H1 (cell line): ENCODE data around the gene TUNAR. TPM values are rescaled to one million over a fixed set of nuclear protein-coding genes. Genes with fewer than 3 reads are reported as not detected.
A peak's percentile ranks its signal among the peaks of the same experiment; 100 is the strongest.

Experiments used
- CTCF ChIA-PET: fragments of 300-600 bp; sonication (Branson Sonifier 250); formaldehyde crosslinking; loops from one replicate; lab custom pipeline; 2021; ENCODE audit not compliant: partially characterized antibody; lab: Charles Lee
- POLR2A ChIA-PET: fragments of 300-600 bp; sonication (Branson Sonifier 250); formaldehyde crosslinking; loops from one replicate; lab custom pipeline; 2021; ENCODE audit warnings: inconsistent platforms; ENCODE audit not compliant: partially characterized antibody; lab: Charles Lee
- DNase-seq, 2 experiments: peaks; one replicate each; pipeline versions ENCODE4 v3.0.0 to v3.0.0-alpha.2; 2010 to 2022; ENCODE audit warnings: low spot score in 2 of 2, low read depth in 1 of 2, mixed read lengths in 1 of 2
- FAIRE-seq: peaks from 2 replicates; lab custom pipeline; 2011; peaks lifted over from hg19 to GRCh38; lab: Jason Lieb, UNC
- H2AFZ ChIP-seq: 2 replicates; pipeline ENCODE4 v1.8.1; 2012; ENCODE audit warnings: low read length, inconsistent platforms
- H2AK5ac ChIP-seq: 2 replicates; pipeline ENCODE4 v1.6.1; 2013; ENCODE audit warnings: low read depth, low read length
- H2BK120ac ChIP-seq: replicated peaks from 2 replicates; pipeline ENCODE3; 2013; ENCODE audit warnings: low read depth, low read length, inconsistent platforms
- H2BK12ac ChIP-seq: 2 replicates; pipeline ENCODE4 v1.6.1; 2013; ENCODE audit warnings: low read depth, low read length
- H2BK15ac ChIP-seq: 2 replicates; pipeline ENCODE4 v1.6.1; 2013; ENCODE audit warnings: low read length
- H2BK20ac ChIP-seq: 2 replicates; pipeline ENCODE4 v1.6.1; 2013; ENCODE audit warnings: low read length
- H2BK5ac ChIP-seq: 2 replicates; pipeline ENCODE4 v1.6.1; 2013; ENCODE audit warnings: low read depth, low read length
- H3K14ac ChIP-seq: 2 replicates; pipeline ENCODE4 v1.6.1; 2013; ENCODE audit warnings: inconsistent platforms; ENCODE audit not compliant: insufficient read length
- H3K18ac ChIP-seq: 2 replicates; pipeline ENCODE4 v1.6.1; 2013; ENCODE audit warnings: low read length; ENCODE audit errors: extremely low read depth
- H3K23ac ChIP-seq: 2 replicates; pipeline ENCODE4 v1.6.1; 2013; ENCODE audit warnings: inconsistent platforms; ENCODE audit not compliant: insufficient read length
- H3K23me2 ChIP-seq: 2 replicates; pipeline ENCODE4 v1.6.1; 2013; ENCODE audit warnings: low read depth, low read length
- H3K27ac ChIP-seq: 2 replicates; pipeline ENCODE4 v1.6.1; 2011; ENCODE audit warnings: low read depth, low read length, inconsistent platforms
- H3K27me3 ChIP-seq, 4 experiments: replicated peaks in 1 of 4; 1 replicate in 1 of 4; 2 replicates in 3 of 4; pipeline versions ENCODE4 v1.6.1 to v1.8.1; 2011 to 2013; ENCODE audit warnings: low read length in 3 of 4, mild to moderate bottlenecking in 3 of 4, inconsistent platforms in 2 of 4, mixed read lengths in 2 of 4, moderate library complexity in 1 of 4; ENCODE audit not compliant: control insufficient read depth in 3 of 4, insufficient read depth in 3 of 4; ENCODE audit errors: extremely low read depth in 1 of 4
- H3K36me3 ChIP-seq, 4 experiments: 2 replicates each; pipeline versions ENCODE4 v1.6.1 to v1.8.1; 2011 to 2013; ENCODE audit warnings: mild to moderate bottlenecking in 4 of 4, low read length in 3 of 4, moderate library complexity in 2 of 4, control low read depth in 1 of 4, inconsistent platforms in 1 of 4; ENCODE audit not compliant: insufficient read depth in 4 of 4, control insufficient read depth in 2 of 4
- H3K4ac ChIP-seq: replicated peaks from 2 replicates; pipeline ENCODE3; 2013; ENCODE audit warnings: low read length, low read depth, mixed read lengths, inconsistent platforms; ENCODE audit not compliant: insufficient read length
- H3K4me1 ChIP-seq, 4 experiments: replicated peaks in 1 of 4; 1 replicate in 1 of 4; 2 replicates in 3 of 4; pipeline versions ENCODE4 v1.6.1 to v1.8.1; 2011 to 2013; ENCODE audit warnings: low read length in 3 of 4, inconsistent platforms in 2 of 4, mixed read lengths in 1 of 4; ENCODE audit not compliant: insufficient read depth in 4 of 4, control insufficient read depth in 3 of 4
- H3K4me2 ChIP-seq, 2 experiments: 2 replicates each; pipeline versions ENCODE4 v1.6.1 to v1.8.1; 2011 to 2013; ENCODE audit warnings: low read depth in 2 of 2, low read length in 2 of 2, control low read depth in 1 of 2, inconsistent platforms in 1 of 2, mild to moderate bottlenecking in 1 of 2; ENCODE audit not compliant: insufficient read depth in 1 of 2
- H3K4me3 ChIP-seq, 4 experiments: fragments of 200-600, 300-600 bp in 1 of 4; sonication (generic), shearing (Covaris generic), sonication (Bioruptor Twin) in 1 of 4; 2 replicates each; pipeline versions ENCODE4 v1.5.1 to v1.8.1; 2011 to 2016; ENCODE audit warnings: low read length in 4 of 4, low read depth in 3 of 4, control low read depth in 2 of 4, inconsistent platforms in 2 of 4, mild to moderate bottlenecking in 2 of 4, mixed read lengths in 1 of 4, moderate library complexity in 1 of 4; ENCODE audit not compliant: insufficient read depth in 2 of 4; ENCODE audit errors: extremely low read depth in 1 of 4
- H3K56ac ChIP-seq: replicated peaks from 2 replicates; pipeline ENCODE3; 2013; ENCODE audit warnings: low read depth, mild to moderate bottlenecking, mixed read lengths, low read length, inconsistent platforms; ENCODE audit not compliant: insufficient read length
- H3K79me1 ChIP-seq: 2 replicates; pipeline ENCODE4 v1.6.1; 2013; ENCODE audit warnings: low read depth, low read length, control low read depth
- H3K79me2 ChIP-seq, 2 experiments: 2 replicates each; pipeline versions ENCODE4 v1.6.1 to v1.8.1; 2012 to 2013; ENCODE audit warnings: low read length in 2 of 2, mild to moderate bottlenecking in 2 of 2, inconsistent platforms in 1 of 2; ENCODE audit not compliant: insufficient read depth in 2 of 2, control insufficient read depth in 1 of 2
- H3K9ac ChIP-seq, 4 experiments: replicated peaks in 1 of 4; 1 replicate in 1 of 4; 2 replicates in 3 of 4; pipeline versions ENCODE4 v1.6.1 to v1.8.1; 2011 to 2013; ENCODE audit warnings: low read depth in 3 of 4, low read length in 3 of 4, control low read depth in 2 of 4, mild to moderate bottlenecking in 2 of 4, moderate library complexity in 2 of 4, inconsistent platforms in 1 of 4; ENCODE audit errors: extremely low read depth in 1 of 4
- H3K9me3 ChIP-seq, 2 experiments: 2 replicates each; pipeline versions ENCODE4 v1.6.1 to v1.8.1; 2012 to 2013; ENCODE audit warnings: mild to moderate bottlenecking in 2 of 2, moderate library complexity in 2 of 2, control low read depth in 1 of 2, inconsistent platforms in 1 of 2, low read depth in 1 of 2, low read length in 1 of 2, mixed read lengths in 1 of 2; ENCODE audit not compliant: insufficient read depth in 2 of 2
- H4K20me1 ChIP-seq, 2 experiments: replicated peaks in 1 of 2; 2 replicates each; pipeline versions ENCODE3 to v1.8.1; 2011 to 2013; ENCODE audit warnings: inconsistent platforms in 2 of 2, low read length in 2 of 2, mild to moderate bottlenecking in 1 of 2; ENCODE audit not compliant: insufficient read depth in 2 of 2, control insufficient read depth in 1 of 2
- H4K5ac ChIP-seq: 2 replicates; pipeline ENCODE4 v1.6.1; 2013; ENCODE audit warnings: low read length, low read depth, mixed read lengths, inconsistent platforms; ENCODE audit not compliant: insufficient read length
- H4K8ac ChIP-seq: 2 replicates; pipeline ENCODE4 v1.8.0; 2013; ENCODE audit warnings: mild to moderate bottlenecking, moderate library complexity, low read length, inconsistent platforms; ENCODE audit not compliant: insufficient read depth; ENCODE audit errors: extremely low read depth
- H4K91ac ChIP-seq: replicated peaks from 2 replicates; pipeline ENCODE3; 2013; ENCODE audit warnings: low read length, mixed read lengths, inconsistent platforms; ENCODE audit not compliant: insufficient read length
- ATF3 ChIP-seq: IDR thresholded peaks from 2 replicates; pipeline ENCODE4 v1.6.1; 2011; ENCODE audit warnings: low read depth, mild to moderate bottlenecking, low read length; ENCODE audit not compliant: insufficient read depth
- CHD1 ChIP-seq: IDR thresholded peaks from 2 replicates; pipeline ENCODE4 v1.6.1; 2012; ENCODE audit warnings: low read depth, low read length, improper control_type of control experiment
- EZH2 ChIP-seq: fragments of 200-600 bp; sonication (generic); IDR thresholded peaks from 2 replicates; pipeline ENCODE4 v1.7.1; 2012; ENCODE audit warnings: low read depth, mild to moderate bottlenecking, moderate library complexity, low read length, inconsistent platforms; ENCODE audit not compliant: severe bottlenecking
- FOSL1 ChIP-seq: IDR thresholded peaks from 2 replicates; pipeline ENCODE4 v1.6.1; 2011; ENCODE audit warnings: mild to moderate bottlenecking, low read depth, low read length, moderate library complexity; ENCODE audit not compliant: insufficient read depth
- GTF2F1 ChIP-seq: IDR thresholded peaks from 2 replicates; pipeline ENCODE4 v1.6.1; 2012; ENCODE audit warnings: low read depth, low read length, improper control_type of control experiment, borderline replicate concordance
- HDAC6 ChIP-seq: IDR thresholded peaks from one replicate; pipeline ENCODE4 v1.7.1; 2012; ENCODE audit warnings: low read depth, mild to moderate bottlenecking, inconsistent platforms, low read length, moderate library complexity
- KDM5A ChIP-seq: fragments of 200-600 bp; IDR thresholded peaks from 2 replicates; pipeline ENCODE4 v1.7.1; 2012; ENCODE audit warnings: mild to moderate bottlenecking, low read length, inconsistent platforms, mixed read lengths
- NANOG ChIP-seq: IDR thresholded peaks from 2 replicates; pipeline ENCODE4 v1.6.1; 2011; ENCODE audit warnings: low read length, low read depth, mild to moderate bottlenecking, inconsistent platforms; ENCODE audit not compliant: insufficient read depth, poor library complexity, severe bottlenecking
- SIRT6 ChIP-seq: IDR thresholded peaks from one replicate; pipeline ENCODE4 v1.7.1; 2012; ENCODE audit warnings: low read length, inconsistent platforms
- SIX5 ChIP-seq: IDR thresholded peaks from 2 replicates; pipeline ENCODE4 v1.6.1; 2011; ENCODE audit warnings: mild to moderate bottlenecking, low read depth, low read length
- SRF ChIP-seq: IDR thresholded peaks from 2 replicates; pipeline ENCODE4 v1.6.1; 2011; ENCODE audit warnings: mild to moderate bottlenecking, low read depth, low read length, moderate library complexity
- TEAD4 ChIP-seq: IDR thresholded peaks from 2 replicates; pipeline ENCODE4 v1.6.1; 2012; ENCODE audit warnings: low read depth, low read length, inconsistent platforms, mixed read lengths
- WGBS, 2 experiments: shearing (Covaris generic) in 1 of 2; methylation state at CpG; one replicate each; pipeline versions ENCODE4 v1.1.6 to v1.1.7; 2013 to 2015; ENCODE audit warnings: low lambda C conversion rate in 2 of 2, mixed read lengths in 2 of 2, inconsistent platforms in 1 of 2, low coverage in 1 of 2, missing lambda C conversion rate in 1 of 2; ENCODE audit not compliant: insufficient replicate concordance in 2 of 2, insufficient coverage in 1 of 2, insufficient read length in 1 of 2; ENCODE audit errors: extremely low coverage in 1 of 2, missing lambda C conversion rate in 1 of 2; 5-methylcytosine and 5-hydroxymethylcytosine counted together
- polyA plus RNA-seq, 7 experiments: library from polyadenylated mRNA; depleted of rRNA in 3 of 7; stranded (reverse) in 5 of 7; unstranded in 2 of 7; fragments of >200 nt in 5 of 7; fragments of 200-250 nt in 2 of 7; gene quantifications; 1 replicate in 5 of 7; 2 replicates in 1 of 7; 4 replicates in 1 of 7; pipeline versions ENCODE4 v1.2.1 to v1.2.3, GENCODE V29; 2011 to 2013; ENCODE audit warnings: missing spikeins in 2 of 7, mixed read lengths in 2 of 7
- total RNA-seq: library from RNA; stranded (reverse); fragmentation: NEBNext Ultra II Directional; extraction: Animal tissue kit (Norgen Biotek cat#: 25700); gene quantifications from 2 replicates; pipeline ENCODE4 v1.2.1, GENCODE V29; 2021

The TUNAR gene
- total and polyA plus RNA-seq, 2 of the 8 experiments (the other 6 are each of a cell fraction or from before 2014, with no cell fraction given): 12.8 to 63.9 TPM

DNA sequence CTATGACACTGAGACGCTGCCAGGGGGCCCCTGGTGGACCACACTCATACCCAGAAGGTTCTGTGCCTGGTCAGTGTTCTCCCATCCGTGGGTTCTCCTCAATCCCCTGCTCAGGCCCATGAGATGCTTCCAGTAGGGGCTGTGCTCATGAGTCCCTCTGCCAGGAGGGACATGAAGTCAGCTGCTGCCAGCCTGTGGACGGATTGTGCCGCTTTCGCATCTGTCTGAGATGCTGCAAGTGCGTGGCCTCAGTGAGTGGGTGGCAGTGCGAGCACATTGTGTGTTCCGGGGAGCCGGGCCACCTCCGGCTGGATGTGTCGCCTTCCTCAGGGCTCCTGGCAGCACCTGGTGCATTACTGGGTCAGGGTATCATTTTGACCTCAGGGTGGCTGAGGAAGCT, 15.5 kb downstream of the TUNAR start:
- ChIA-PET POLR2A (interaction anchor here (1.5 kb wide), 1 partner anchor 8 kb away, joined by 4 read pairs; no protein-coding TSS in a partner anchor), CTCF (interaction anchor here (0.6 to 9.5 kb wide), 7 partner anchors 8 to 209 kb away, joined by 3 to 90 read pairs (median 3); no protein-coding TSS in a partner anchor)
- H4K91ac ChIP-seq: no peak overlapping the region
- no peak overlapping the region for H2BK20ac ChIP-seq
- H3K4me3 ChIP-seq: no peak overlapping the region
- H2AFZ ChIP-seq: no peak overlapping the region
- H3K23me2 ChIP-seq: no peaks in the 10 kb centered on the region
- no peak for TF ChIP-seq GTF2F1
- no peak for TF ChIP-seq EZH2
- no peak for TF ChIP-seq TEAD4
- no peak for TF ChIP-seq SIRT6
- TF ChIP-seq FOSL1: no peak
- TF ChIP-seq ATF3: no peak
- TF ChIP-seq CHD1: no peak
- TF ChIP-seq KDM5A: no peak
- no peak for TF ChIP-seq NANOG
- no peak for TF ChIP-seq HDAC6
- no peak for TF ChIP-seq SRF
- TF ChIP-seq SIX5: no peak
- no peak overlapping the region; the same call in 1 of the 2 replicates for H2AK5ac ChIP-seq
- DNase-seq: no peak
- FAIRE-seq: no peak
- H4K5ac ChIP-seq: no peak overlapping the region
- H3K9ac ChIP-seq: no peak overlapping the region
- H4K8ac ChIP-seq: no peak overlapping the region
- H2BK12ac ChIP-seq: no peak overlapping the region
- no peak overlapping the region for H2BK120ac ChIP-seq
- peaks cover 7 to 13% (median 11%) of the 10 kb centered on the region in 4 experiments for H3K4me1 ChIP-seq
- no peaks in the 10 kb centered on the region for H4K20me1 ChIP-seq
- no peak overlapping the region for H3K23ac ChIP-seq
- H3K4me2 ChIP-seq: no peak overlapping the region
- no peaks in the 10 kb centered on the region for H3K9me3 ChIP-seq
- 96% methylated on average over 11 of the region's 11 CpGs; no CpG with 5 or more reads in 1 of the 2 experiments for WGBS, 2 experiments
- no peak overlapping the region for H3K56ac ChIP-seq
- H2BK15ac ChIP-seq: 0 out of 2 replicates have a peak overlapping the region, but pooled peaks have one; percentile 47
- H3K14ac ChIP-seq: no peak overlapping the region
- H3K79me1 ChIP-seq: peaks cover 18% of the 10 kb centered on the region
- no peak overlapping the region for H3K4ac ChIP-seq
- peaks cover 0 to 19% (median 1%) of the 10 kb centered on the region in 4 experiments; a peak in 1 of 8 replicates for H3K36me3 ChIP-seq
- no peaks in the 10 kb centered on the region for H3K27me3 ChIP-seq
- no peak overlapping the region for H2BK5ac ChIP-seq
- no peak overlapping the region for H3K27ac ChIP-seq
- H3K18ac ChIP-seq: no peak overlapping the region
- peaks cover 0 to 32% of the 10 kb centered on the region in 2 experiments; a peak in 2 of 4 replicates for H3K79me2 ChIP-seq
